ENCODE measurements around the gene C15orf61. TPM values are rescaled to one million over a fixed set of nuclear protein-coding genes. Genes with fewer than 3 reads are reported as not detected.

The C15orf61 gene
- total RNA-seq, 2 donors from 2014 or later: 13.6 to 15.0 TPM

- H3K4me3 ChIP-seq: no peak overlapping the region
- no peaks in the 10 kb centered on the region for H3K27me3 ChIP-seq (replicated peaks; ENCODE audit: insufficient read depth)
- WGBS: 99% methylated on average over 4 of the region's 4 CpGs
- H3K27ac ChIP-seq: no peak overlapping the region
- H3K36me3 ChIP-seq: no peaks in the 10 kb centered on the region
- no peaks in the 10 kb centered on the region for H3K4me1 ChIP-seq (replicated peaks)
- DNase-seq (ENCODE audit: low spot score): no peak
- TF ChIP-seq POLR2AphosphoS5 (IDR thresholded peaks at IDR 0.05) (no peak), POLR2A (IDR thresholded peaks at IDR 0.05) (no peak), CTCF (IDR thresholded peaks at IDR 0.05) (no peak)
- no peaks in the 10 kb centered on the region for H3K9me3 ChIP-seq
- intact Hi-C loops (cut with DNase I): no loop called here
Observed at GRCh38 chr15:67554580-67554979, 33.6 kb downstream of the C15orf61 start.

DNA sequence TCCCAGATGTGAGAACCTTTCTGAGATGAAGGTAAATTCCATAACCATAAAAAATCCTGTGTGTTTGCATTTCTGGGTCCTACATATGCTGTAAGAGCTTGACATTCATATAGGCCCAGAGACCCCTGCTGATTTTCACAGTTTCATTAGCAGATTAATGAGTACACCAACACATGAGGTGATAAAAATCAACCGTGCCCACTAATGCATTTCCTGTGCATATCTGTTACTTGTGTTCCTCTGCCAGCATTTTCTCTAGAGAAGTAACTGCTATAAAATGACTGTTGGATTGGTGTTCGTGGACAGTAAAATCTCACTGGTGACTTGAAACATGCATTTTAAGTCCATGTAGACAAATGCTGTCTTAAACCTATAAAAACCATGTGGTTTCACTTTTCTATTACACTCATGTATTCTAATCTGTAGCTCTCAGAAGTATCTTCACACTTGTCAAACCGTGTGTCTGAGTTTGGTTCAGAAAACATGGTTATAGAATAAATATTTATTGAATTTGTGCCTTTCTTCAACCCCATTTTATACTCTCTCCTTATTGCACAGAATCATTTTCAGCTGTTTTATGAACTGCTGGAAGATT is 36.1 kb downstream of the C15orf61 start:
- no peak for DNase-seq (ENCODE audit: low spot score)
- H3K4me1 ChIP-seq (replicated peaks): no peaks in the 10 kb centered on the region
- H3K27me3 ChIP-seq (replicated peaks; ENCODE audit: insufficient read depth): no peaks in the 10 kb centered on the region
- no peak overlapping the region for H3K4me3 ChIP-seq
- no peaks in the 10 kb centered on the region for H3K9me3 ChIP-seq
- no peaks in the 10 kb centered on the region for H3K36me3 ChIP-seq
- TF ChIP-seq POLR2AphosphoS5 (IDR thresholded peaks at IDR 0.05) (no peak), POLR2A (IDR thresholded peaks at IDR 0.05) (no peak), CTCF (IDR thresholded peaks at IDR 0.05) (no peak)
- no peak overlapping the region for H3K27ac ChIP-seq
- intact Hi-C loops (cut with DNase I): no loop called here
- WGBS: 66% methylated on average over 3 of the region's 3 CpGs

GRCh38 chr15:67558502-67558901 is 37.6 kb downstream of the C15orf61 start:
- Histone ChIP-seq H3K27ac (no peak overlapping the region), H3K9me3 (no peaks in the 10 kb centered on the region), H3K4me3 (no peak overlapping the region), H3K27me3 (replicated peaks; ENCODE audit: insufficient read depth) (no peaks in the 10 kb centered on the region), H3K4me1 (replicated peaks) (no peaks in the 10 kb centered on the region), H3K36me3 (no peaks in the 10 kb centered on the region)
- TF ChIP-seq POLR2A (IDR thresholded peaks at IDR 0.05): no peak
- TF ChIP-seq CTCF (IDR thresholded peaks at IDR 0.05): no peak
- TF ChIP-seq POLR2AphosphoS5 (IDR thresholded peaks at IDR 0.05): no peak
- intact Hi-C loops (cut with DNase I): no loop called here
- 87% methylated on average over 4 of the region's 4 CpGs for WGBS
- DNase-seq (ENCODE audit: low spot score): no peak

GRCh38 chr15:67559158-67559557 is 38.2 kb downstream of the C15orf61 start:
- no peaks in the 10 kb centered on the region for H3K4me1 ChIP-seq (replicated peaks)
- intact Hi-C loops (cut with DNase I): no loop called here
- H3K27ac ChIP-seq: no peak overlapping the region
- DNase-seq (ENCODE audit: low spot score): no peak
- no peaks in the 10 kb centered on the region for H3K27me3 ChIP-seq (replicated peaks; ENCODE audit: insufficient read depth)
- no peaks in the 10 kb centered on the region for H3K9me3 ChIP-seq
- H3K4me3 ChIP-seq: no peak overlapping the region
- WGBS: 96% methylated on average over 1 of the region's 1 CpG
- H3K36me3 ChIP-seq: no peaks in the 10 kb centered on the region
- TF ChIP-seq POLR2A (IDR thresholded peaks at IDR 0.05) (no peak), POLR2AphosphoS5 (IDR thresholded peaks at IDR 0.05) (no peak), CTCF (IDR thresholded peaks at IDR 0.05) (no peak)

GRCh38 chr15:67559576-67559975 is 38.6 kb downstream of the C15orf61 start:
- TF ChIP-seq POLR2A (IDR thresholded peaks at IDR 0.05) (no peak), POLR2AphosphoS5 (IDR thresholded peaks at IDR 0.05) (no peak), CTCF (IDR thresholded peaks at IDR 0.05) (no peak)
- no peak for DNase-seq (ENCODE audit: low spot score)
- no peak overlapping the region for H3K27ac ChIP-seq
- H3K4me3 ChIP-seq: no peak overlapping the region
- H3K4me1 ChIP-seq (replicated peaks): no peaks in the 10 kb centered on the region
- 98% methylated on average over 2 of the region's 2 CpGs for WGBS
- intact Hi-C loops (cut with DNase I): no loop called here
- no peaks in the 10 kb centered on the region for H3K27me3 ChIP-seq (replicated peaks; ENCODE audit: insufficient read depth)
- H3K36me3 ChIP-seq: no peaks in the 10 kb centered on the region
- no peaks in the 10 kb centered on the region for H3K9me3 ChIP-seq
